Measurements from ENCODE around the gene NOB1.

GRCh38 chr16:69796285-69797118 lies 41.8 kb upstream of the NOB1 start:
- TF ChIP-seq ELK1 (CRISPR knock-in tag; IDR thresholded peaks at IDR 0.05) (no peak), FOXJ2 (tag; IDR thresholded peaks at IDR 0.05) (no peak), U2AF2 (optimal IDR thresholded peaks at IDR 0.05; ENCODE audit: low read depth, low read length) (no peak), PRMT5 (CRISPR knock-in tag; IDR thresholded peaks at IDR 0.05) (no peak), CAMTA2 (CRISPR knock-in tag; conservative IDR thresholded peaks at IDR 0.05) (no peak), POLR2AphosphoS5 (IDR thresholded peaks at IDR 0.05; ENCODE audit: control insufficient read depth, insufficient read depth, low read depth, low read length) (no peak), RUNX1 (IDR thresholded peaks at IDR 0.05; ENCODE audit: low read depth) (no peak), ZNF140 (CRISPR knock-in tag; IDR thresholded peaks at IDR 0.05) (no peak), DIDO1 (tag; IDR thresholded peaks at IDR 0.05; ENCODE audit: low read depth) (no peak), SMARCB1 (IDR thresholded peaks at IDR 0.05; ENCODE audit: insufficient read length, low read depth) (no peak), DDX20 (tag; IDR thresholded peaks at IDR 0.05; ENCODE audit: low read depth) (no peak), MEF2D (tag; conservative IDR thresholded peaks at IDR 0.05; ENCODE audit: low read depth) (no peak)
- TF ChIP-seq, protein P1, sequence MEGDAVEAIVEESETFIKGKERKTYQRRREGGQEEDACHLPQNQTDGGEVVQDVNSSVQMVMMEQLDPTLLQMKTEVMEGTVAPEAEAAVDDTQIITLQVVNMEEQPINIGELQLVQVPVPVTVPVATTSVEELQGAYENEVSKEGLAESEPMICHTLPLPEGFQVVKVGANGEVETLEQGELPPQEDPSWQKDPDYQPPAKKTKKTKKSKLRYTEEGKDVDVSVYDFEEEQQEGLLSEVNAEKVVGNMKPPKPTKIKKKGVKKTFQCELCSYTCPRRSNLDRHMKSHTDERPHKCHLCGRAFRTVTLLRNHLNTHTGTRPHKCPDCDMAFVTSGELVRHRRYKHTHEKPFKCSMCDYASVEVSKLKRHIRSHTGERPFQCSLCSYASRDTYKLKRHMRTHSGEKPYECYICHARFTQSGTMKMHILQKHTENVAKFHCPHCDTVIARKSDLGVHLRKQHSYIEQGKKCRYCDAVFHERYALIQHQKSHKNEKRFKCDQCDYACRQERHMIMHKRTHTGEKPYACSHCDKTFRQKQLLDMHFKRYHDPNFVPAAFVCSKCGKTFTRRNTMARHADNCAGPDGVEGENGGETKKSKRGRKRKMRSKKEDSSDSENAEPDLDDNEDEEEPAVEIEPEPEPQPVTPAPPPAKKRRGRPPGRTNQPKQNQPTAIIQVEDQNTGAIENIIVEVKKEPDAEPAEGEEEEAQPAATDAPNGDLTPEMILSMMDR (IDR thresholded peaks at IDR 0.05 in 2 of 3, conservative IDR thresholded peaks at IDR 0.05 in 1 of 3; ENCODE audit: insufficient read depth in 2 of 3, low read depth in 1 of 3, low read length in 3 of 3): peak; percentile 79 to 91 (median 86)
- TF ChIP-seq, protein P2, sequence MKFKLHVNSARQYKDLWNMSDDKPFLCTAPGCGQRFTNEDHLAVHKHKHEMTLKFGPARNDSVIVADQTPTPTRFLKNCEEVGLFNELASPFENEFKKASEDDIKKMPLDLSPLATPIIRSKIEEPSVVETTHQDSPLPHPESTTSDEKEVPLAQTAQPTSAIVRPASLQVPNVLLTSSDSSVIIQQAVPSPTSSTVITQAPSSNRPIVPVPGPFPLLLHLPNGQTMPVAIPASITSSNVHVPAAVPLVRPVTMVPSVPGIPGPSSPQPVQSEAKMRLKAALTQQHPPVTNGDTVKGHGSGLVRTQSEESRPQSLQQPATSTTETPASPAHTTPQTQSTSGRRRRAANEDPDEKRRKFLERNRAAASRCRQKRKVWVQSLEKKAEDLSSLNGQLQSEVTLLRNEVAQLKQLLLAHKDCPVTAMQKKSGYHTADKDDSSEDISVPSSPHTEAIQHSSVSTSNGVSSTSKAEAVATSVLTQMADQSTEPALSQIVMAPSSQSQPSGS (CRISPR knock-in tag; IDR thresholded peaks at IDR 0.05): no peak

Measured in K562 (cell line).